Nephron progenitor cell (in vitro differentiated cells): Measurements from ENCODE around the gene LEKR1.
"Not testable (repeated sequence)": the region's sequence is repeated elsewhere in the genome, so short reads cannot be mapped to it uniquely, and the experiment has no call there.

Source experiments
- DNase-seq: peaks from one replicate; pipeline ENCODE4 v3.0.0; 2021
- H3K27ac Mint-ChIP-seq: 2 replicates; pipeline ENCODE4 v1.8.0; 2021; ENCODE audit warnings: mild to moderate bottlenecking, moderate library complexity, mixed read lengths
- H3K27me3 Mint-ChIP-seq: 2 replicates; pipeline ENCODE4 v1.8.0; 2021; ENCODE audit warnings: mild to moderate bottlenecking, low read depth, mixed read lengths; ENCODE audit not compliant: poor library complexity
- H3K36me3 Mint-ChIP-seq: 2 replicates; pipeline ENCODE4 v1.8.0; 2021; ENCODE audit warnings: low read depth, mixed read lengths
- H3K4me1 Mint-ChIP-seq: 2 replicates; pipeline ENCODE4 v1.8.0; 2021; ENCODE audit warnings: mixed read lengths
- H3K4me3 Mint-ChIP-seq: 2 replicates; pipeline ENCODE4 v1.8.0; 2021; ENCODE audit warnings: mild to moderate bottlenecking, moderate library complexity, mixed read lengths
- H3K9me3 Mint-ChIP-seq: 2 replicates; pipeline ENCODE4 v1.8.0; 2021; ENCODE audit warnings: mild to moderate bottlenecking, moderate library complexity, mixed read lengths
- TF ChIP-seq, protein P1 (sequence below): fragments of 200-600 bp; sonication (generic); IDR thresholded peaks from 2 replicates; pipeline ENCODE4 v1.5.0; 2021; ENCODE audit warnings: antibody characterized with exemption

The LEKR1 gene

DNA sequence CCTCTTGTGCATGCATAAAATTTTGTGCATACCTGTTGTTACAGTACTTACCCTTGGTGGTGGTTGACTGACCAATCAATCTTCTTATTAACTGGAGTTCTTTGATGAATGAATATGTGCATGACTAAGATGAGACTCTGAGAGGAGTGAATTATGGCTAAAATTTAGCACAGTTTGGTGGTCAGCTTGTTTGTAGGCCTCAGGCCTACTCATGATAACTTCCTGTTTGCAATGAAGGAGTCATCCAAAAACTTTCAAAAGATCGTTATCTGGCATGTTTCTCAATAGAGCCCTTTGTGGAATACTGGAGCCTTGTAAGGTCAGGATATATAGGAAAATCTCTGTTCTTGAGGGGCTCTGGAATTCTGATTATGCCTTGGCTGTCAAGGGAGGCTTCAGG lies 66.5 kb downstream of the LEKR1 start:
- Mint-ChIP-seq H3K27me3 (peaks cover 3% of the 10 kb centered on the region), H3K9me3 (peaks cover 16% of the 10 kb centered on the region), H3K4me1 (no peaks in the 10 kb centered on the region), H3K27ac (no peak overlapping the region), H3K4me3 (no peak overlapping the region), H3K36me3 (peaks cover 4% of the 10 kb centered on the region)
- DNase-seq = no peak
- TF ChIP-seq, protein P1, sequence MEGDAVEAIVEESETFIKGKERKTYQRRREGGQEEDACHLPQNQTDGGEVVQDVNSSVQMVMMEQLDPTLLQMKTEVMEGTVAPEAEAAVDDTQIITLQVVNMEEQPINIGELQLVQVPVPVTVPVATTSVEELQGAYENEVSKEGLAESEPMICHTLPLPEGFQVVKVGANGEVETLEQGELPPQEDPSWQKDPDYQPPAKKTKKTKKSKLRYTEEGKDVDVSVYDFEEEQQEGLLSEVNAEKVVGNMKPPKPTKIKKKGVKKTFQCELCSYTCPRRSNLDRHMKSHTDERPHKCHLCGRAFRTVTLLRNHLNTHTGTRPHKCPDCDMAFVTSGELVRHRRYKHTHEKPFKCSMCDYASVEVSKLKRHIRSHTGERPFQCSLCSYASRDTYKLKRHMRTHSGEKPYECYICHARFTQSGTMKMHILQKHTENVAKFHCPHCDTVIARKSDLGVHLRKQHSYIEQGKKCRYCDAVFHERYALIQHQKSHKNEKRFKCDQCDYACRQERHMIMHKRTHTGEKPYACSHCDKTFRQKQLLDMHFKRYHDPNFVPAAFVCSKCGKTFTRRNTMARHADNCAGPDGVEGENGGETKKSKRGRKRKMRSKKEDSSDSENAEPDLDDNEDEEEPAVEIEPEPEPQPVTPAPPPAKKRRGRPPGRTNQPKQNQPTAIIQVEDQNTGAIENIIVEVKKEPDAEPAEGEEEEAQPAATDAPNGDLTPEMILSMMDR = no peak

DNA sequence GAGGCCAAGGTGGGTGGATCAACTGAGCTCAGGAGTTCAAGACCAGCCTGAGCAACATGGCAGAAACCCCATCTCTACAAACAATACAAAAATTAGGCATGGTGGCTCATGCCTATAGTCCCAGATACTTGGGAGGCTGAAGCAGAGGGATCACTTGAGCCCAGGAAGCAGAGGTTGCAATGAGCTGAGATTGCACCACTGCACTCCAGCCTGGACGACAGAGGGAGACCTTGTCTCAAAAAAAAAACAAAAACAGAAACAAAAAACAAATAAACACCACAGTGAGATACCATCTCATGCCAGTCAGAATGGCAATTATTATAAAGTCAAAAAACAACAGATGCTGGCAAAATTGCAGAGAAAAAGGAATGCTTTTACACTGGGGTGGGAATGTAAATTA lies 69.2 kb downstream of the LEKR1 start:
- H3K36me3 Mint-ChIP-seq, H3K27ac Mint-ChIP-seq, H3K4me1 Mint-ChIP-seq, H3K4me3 Mint-ChIP-seq, H3K27me3 Mint-ChIP-seq, DNase-seq: not testable (repeated sequence)
- peaks cover 16% of the 10 kb centered on the region for H3K9me3 Mint-ChIP-seq

DNA sequence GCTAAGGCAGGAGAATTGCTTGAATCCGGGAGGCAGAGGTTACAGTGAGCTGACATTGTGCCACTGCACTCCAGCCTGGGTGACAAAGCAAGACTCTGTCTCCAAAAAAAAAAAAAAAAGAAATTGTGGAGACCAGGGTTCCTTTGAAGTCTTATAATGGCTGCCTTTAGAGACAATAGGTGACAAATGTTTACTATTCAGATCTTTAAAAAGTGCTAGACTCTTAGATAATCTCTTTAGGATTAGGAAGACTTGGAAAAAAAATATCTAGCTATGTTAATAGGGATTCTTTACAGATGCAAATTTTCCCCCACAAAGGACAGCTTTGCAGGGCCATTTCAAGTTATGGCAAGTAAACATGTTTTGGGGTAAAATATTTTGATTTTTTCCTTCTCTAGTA lies 71.7 kb downstream of the LEKR1 start:
- H3K27me3 Mint-ChIP-seq, H3K27ac Mint-ChIP-seq, DNase-seq, H3K4me3 Mint-ChIP-seq, H3K4me1 Mint-ChIP-seq, H3K36me3 Mint-ChIP-seq: not testable (repeated sequence)
- H3K9me3 Mint-ChIP-seq = peaks cover 16% of the 10 kb centered on the region

DNA sequence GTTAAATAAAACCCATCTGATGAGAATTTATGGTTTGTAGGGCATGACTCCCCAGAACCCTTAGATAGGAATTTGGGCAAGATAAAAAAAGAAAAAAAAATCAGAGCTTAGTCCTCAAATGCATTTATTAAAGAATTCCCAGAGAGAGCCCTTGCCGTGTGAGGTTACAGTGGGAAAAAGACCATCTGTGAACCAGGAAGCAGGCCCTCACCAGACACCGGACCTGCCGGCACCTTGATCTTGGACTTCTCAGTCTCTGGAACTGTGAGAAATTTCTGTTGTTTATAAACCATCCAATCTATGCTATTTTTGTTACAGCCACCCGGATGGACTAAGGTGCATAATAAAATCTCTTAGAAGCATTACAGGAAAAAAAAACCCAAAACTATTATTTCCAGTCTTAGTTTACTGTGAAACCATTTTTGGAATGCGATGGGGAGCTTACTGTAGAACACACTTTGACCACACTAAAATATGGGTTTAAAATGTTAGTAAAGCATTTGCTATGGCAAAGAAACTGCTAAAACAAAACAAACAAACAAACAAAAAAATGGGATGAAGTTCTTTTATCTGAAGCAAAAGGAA lies 72.2 kb downstream of the LEKR1 start:
- peaks cover 16% of the 10 kb centered on the region for H3K9me3 Mint-ChIP-seq
- TF ChIP-seq, protein P1 = no peak
- no peak overlapping the region for H3K27ac Mint-ChIP-seq
- no peaks in the 10 kb centered on the region for H3K27me3 Mint-ChIP-seq
- no peak overlapping the region for H3K4me3 Mint-ChIP-seq
- peaks cover 4% of the 10 kb centered on the region for H3K36me3 Mint-ChIP-seq
- no peaks in the 10 kb centered on the region for H3K4me1 Mint-ChIP-seq
- DNase-seq = no peak

DNA sequence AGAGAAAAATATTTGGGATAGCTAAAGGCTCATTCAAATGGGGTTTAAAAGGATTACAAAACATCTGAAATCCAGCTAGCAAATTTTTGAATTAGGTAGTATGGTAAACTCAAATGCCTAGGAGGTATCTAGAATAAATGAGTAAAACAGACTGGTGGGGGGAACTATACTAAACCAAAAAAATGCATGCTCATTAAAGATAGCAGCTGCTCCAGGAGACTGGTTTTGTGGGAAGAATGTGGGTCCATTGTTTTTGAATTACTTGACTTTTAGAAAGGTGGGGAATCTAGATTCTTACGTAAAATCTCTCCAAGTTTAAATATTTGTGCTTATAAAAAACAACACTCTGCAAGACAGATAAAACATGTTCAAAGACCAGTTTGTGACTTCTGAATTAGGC lies 73.8 kb downstream of the LEKR1 start:
- Mint-ChIP-seq H3K4me3 (no peak overlapping the region), H3K4me1 (no peaks in the 10 kb centered on the region), H3K36me3 (peaks cover 4% of the 10 kb centered on the region), H3K27ac (no peak overlapping the region), H3K27me3 (no peaks in the 10 kb centered on the region), H3K9me3 (peaks cover 9% of the 10 kb centered on the region)
- no peak for DNase-seq
- TF ChIP-seq, protein P1 = no peak

DNA sequence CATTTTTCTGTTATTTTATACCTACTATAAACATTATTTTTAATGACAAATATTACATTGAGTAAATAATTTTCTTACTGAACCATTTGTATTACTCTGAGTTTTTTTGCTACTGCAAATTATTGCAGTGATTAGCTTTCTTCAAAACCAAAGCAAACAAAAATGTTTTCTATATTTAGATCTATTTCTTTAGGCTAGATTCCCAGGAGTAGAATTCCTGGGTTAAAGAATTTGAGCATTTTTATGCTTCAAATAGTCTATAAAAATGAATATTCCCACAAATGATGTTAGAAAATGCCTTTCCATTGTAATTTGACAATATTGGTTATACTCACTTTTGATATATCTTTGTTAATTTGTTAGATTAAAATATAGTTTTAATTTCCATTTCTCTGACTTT lies 76.8 kb downstream of the LEKR1 start:
- no peak overlapping the region for H3K27ac Mint-ChIP-seq

DNA sequence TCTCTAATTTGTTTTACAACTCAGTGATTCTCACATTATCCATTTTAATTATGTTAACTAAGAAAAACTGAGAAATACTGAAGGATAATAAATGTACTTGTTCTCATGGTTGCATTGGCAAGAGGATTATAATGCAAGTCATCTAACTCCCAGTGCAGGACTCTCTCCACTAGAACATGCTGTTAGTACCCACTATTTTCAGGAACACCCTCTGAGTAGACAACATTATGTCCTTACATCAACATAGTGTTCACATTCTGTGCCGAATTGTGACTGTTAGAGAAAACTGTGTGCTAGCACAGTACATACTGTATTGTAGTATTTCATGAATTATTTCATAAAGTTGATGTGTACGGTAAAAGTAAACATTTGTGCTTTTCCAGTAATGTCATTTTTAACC lies 80.1 kb downstream of the LEKR1 start:
- DNase-seq = no peak
- H3K27ac Mint-ChIP-seq = no peak overlapping the region
- TF ChIP-seq, protein P1 = no peak
- H3K4me1 Mint-ChIP-seq = no peaks in the 10 kb centered on the region
- no peaks in the 10 kb centered on the region for H3K27me3 Mint-ChIP-seq
- no peaks in the 10 kb centered on the region for H3K9me3 Mint-ChIP-seq
- no peaks in the 10 kb centered on the region for H3K36me3 Mint-ChIP-seq
- H3K4me3 Mint-ChIP-seq = no peak overlapping the region

More for the DNA sequence above, 76.8 kb downstream of the LEKR1 start:
- H3K27me3 Mint-ChIP-seq = no peaks in the 10 kb centered on the region
- TF ChIP-seq, protein P1 = no peak
- no peaks in the 10 kb centered on the region for H3K36me3 Mint-ChIP-seq
- no peaks in the 10 kb centered on the region for H3K4me1 Mint-ChIP-seq
- H3K4me3 Mint-ChIP-seq = no peak overlapping the region
- H3K9me3 Mint-ChIP-seq = no peaks in the 10 kb centered on the region
- DNase-seq = no peak
